Measurements from ENCODE around the gene PPP2CA. TPM values are rescaled to one million over a fixed set of nuclear protein-coding genes. Genes with fewer than 3 reads are reported as not detected.

The PPP2CA gene
- total and polyA plus RNA-seq, 9 of the 15 experiments (the other 6 are each of a cell fraction or from before 2014, with no cell fraction given): 23.0 to 257 (median 109) TPM

DNA sequence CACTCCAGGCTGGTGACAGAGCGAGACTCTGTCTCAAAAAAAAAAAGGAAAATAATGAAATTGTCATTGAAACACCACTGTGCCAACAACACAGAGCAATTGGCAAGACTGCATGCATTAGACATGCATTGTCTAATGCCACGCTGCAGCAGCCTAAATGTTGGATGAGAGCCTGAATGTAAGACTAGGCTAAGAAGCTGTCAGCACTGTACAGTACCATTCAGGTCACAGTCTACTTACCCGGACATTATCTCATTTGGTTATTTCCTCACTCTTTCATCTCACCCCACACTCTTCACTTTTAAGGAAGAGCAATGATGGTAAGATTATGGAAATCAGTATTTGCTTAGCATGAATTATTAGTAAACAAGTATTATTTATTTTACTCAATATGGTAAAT lies 31.3 kb upstream of the PPP2CA start:
- WGBS (ENCODE audit: insufficient coverage, low coverage, missing lambda C conversion rate): 23% methylated on average over 3 of the region's 3 CpGs
- in situ Hi-C loops (cut with MboI) (no loop called here), intact Hi-C loops (cut with micrococcal nuclease) (no loop called here)
- no peaks in the 10 kb centered on the region for H3K79me2 ChIP-seq (ENCODE audit: control insufficient read depth, insufficient read depth, low read length)
- no peak overlapping the region for H3K4me2 ChIP-seq (ENCODE audit: insufficient read depth, low read length)
- H3K4me1 ChIP-seq (replicated peaks in 1 of 2; ENCODE audit: control insufficient read depth in 2 of 2, insufficient read depth in 2 of 2, low read length in 2 of 2): no peaks in the 10 kb centered on the region
- no peak for TF ChIP-seq TAF1 (IDR thresholded peaks at IDR 0.05; ENCODE audit: control insufficient read depth, extremely low read depth, insufficient read depth, low read length, severe bottlenecking)
- TF ChIP-seq HMGN3 (IDR thresholded peaks at IDR 0.05; ENCODE audit: borderline replicate concordance, extremely low read depth, insufficient read length, low read depth, low read length): no peak
- no peak for TF ChIP-seq POLR2A (conservative IDR thresholded peaks at IDR 0.05)
- TF ChIP-seq MCM5 (IDR thresholded peaks at IDR 0.05; ENCODE audit: low read depth): no peak
- no peak for TF ChIP-seq ZNF12 (CRISPR knock-in tag; IDR thresholded peaks at IDR 0.05)
- no peak for TF ChIP-seq ZKSCAN8 (CRISPR knock-in tag; IDR thresholded peaks at IDR 0.05)
- no peak for TF ChIP-seq MECOM (CRISPR knock-in tag; IDR thresholded peaks at IDR 0.05)
- no peak for TF ChIP-seq ZNF224 (CRISPR knock-in tag; IDR thresholded peaks at IDR 0.05)
- no peak for TF ChIP-seq PCBP1 (IDR thresholded peaks at IDR 0.05; ENCODE audit: low read depth, low read length, poor library complexity, severe bottlenecking)
- TF ChIP-seq, protein P1, sequence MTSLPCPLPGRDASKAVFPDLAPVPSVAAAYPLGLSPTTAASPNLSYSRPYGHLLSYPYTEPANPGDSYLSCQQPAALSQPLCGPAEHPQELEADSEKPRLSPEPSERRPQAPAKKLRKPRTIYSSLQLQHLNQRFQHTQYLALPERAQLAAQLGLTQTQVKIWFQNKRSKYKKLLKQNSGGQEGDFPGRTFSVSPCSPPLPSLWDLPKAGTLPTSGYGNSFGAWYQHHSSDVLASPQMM (CRISPR knock-in tag; IDR thresholded peaks at IDR 0.05): no peak
- TF ChIP-seq XRCC4 (IDR thresholded peaks at IDR 0.05; ENCODE audit: extremely low read depth, insufficient read depth, insufficient read length): no peak
- TF ChIP-seq ZNF431 (CRISPR knock-in tag; IDR thresholded peaks at IDR 0.05): no peak
- TF ChIP-seq ZNF165 (CRISPR knock-in tag; IDR thresholded peaks at IDR 0.05; ENCODE audit: borderline replicate concordance): no peak
- TF ChIP-seq NELFE (IDR thresholded peaks at IDR 0.05; ENCODE audit: insufficient read depth, insufficient read length): no peak
- TF ChIP-seq RBM34 (IDR thresholded peaks at IDR 0.05; ENCODE audit: borderline replicate concordance, insufficient read depth, low read length): no peak
- TF ChIP-seq, protein P2, sequence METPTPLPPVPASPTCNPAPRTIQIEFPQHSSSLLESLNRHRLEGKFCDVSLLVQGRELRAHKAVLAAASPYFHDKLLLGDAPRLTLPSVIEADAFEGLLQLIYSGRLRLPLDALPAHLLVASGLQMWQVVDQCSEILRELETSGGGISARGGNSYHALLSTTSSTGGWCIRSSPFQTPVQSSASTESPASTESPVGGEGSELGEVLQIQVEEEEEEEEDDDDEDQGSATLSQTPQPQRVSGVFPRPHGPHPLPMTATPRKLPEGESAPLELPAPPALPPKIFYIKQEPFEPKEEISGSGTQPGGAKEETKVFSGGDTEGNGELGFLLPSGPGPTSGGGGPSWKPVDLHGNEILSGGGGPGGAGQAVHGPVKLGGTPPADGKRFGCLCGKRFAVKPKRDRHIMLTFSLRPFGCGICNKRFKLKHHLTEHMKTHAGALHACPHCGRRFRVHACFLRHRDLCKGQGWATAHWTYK (CRISPR knock-in tag; IDR thresholded peaks at IDR 0.05): no peak
- H3K4me3 ChIP-seq: no peak overlapping the region
- FAIRE-seq (no peak), ATAC-seq (no peak), DNase-seq (ENCODE audit: extremely low read depth in 1 of 4, low spot score in 3 of 4) (no peak)
- no TSS peak for BruUV-seq (replicated peaks)
- H3K27ac ChIP-seq (ENCODE audit: extremely low read depth, low read depth, low read length): no peak overlapping the region
- H4K20me1 ChIP-seq (replicated peaks; ENCODE audit: control insufficient read depth, insufficient read depth, low read length): no peaks in the 10 kb centered on the region
- no peaks in the 10 kb centered on the region for H3K9me1 ChIP-seq (ENCODE audit: control insufficient read depth, insufficient read depth, low read length)
- H3K27me3 ChIP-seq (ENCODE audit: control insufficient read depth in 2 of 2, insufficient read depth in 2 of 2, low read length in 2 of 2): 0 out of 5 replicates have a peak, but pooled peaks cover 0 to 12% of the 10 kb centered on the region in 2 experiments
- no peak overlapping the region for H3K9ac ChIP-seq (ENCODE audit: insufficient read depth in 1 of 2, low read depth in 2 of 2, low read length in 2 of 2)
- ChIA-PET CTCF (ENCODE audit: low intra/inter-chr PET ratio) (no interaction called here), POLR2A (interaction anchor here (0.8 kb wide), 1 partner anchor 9 kb away, joined by 3 read pairs; no protein-coding TSS in a partner anchor)
- H3K36me3 ChIP-seq (ENCODE audit: control insufficient read depth, insufficient read depth, low read length): no peaks in the 10 kb centered on the region
- H2AFZ ChIP-seq (ENCODE audit: low read depth, low read length): no peak overlapping the region
- no peaks in the 10 kb centered on the region; the same call in 1 of the 2 replicates for H3K9me3 ChIP-seq (replicated peaks; ENCODE audit: control insufficient read depth, insufficient read depth, low read depth, low read length)

Data from K562 (cell line).